Stimulated activated CD8-positive, alpha-beta memory T cell treated with anti-CD3 and anti-CD28 coated beads, Interleukin-12 subunit alpha, Interleukin-12 subunit beta, amount 100 ng/mL, for 4 hours (primary cell): ENCODE data around the gene RAI14.
"Not testable (repeated sequence)": the region's sequence is repeated elsewhere in the genome, so short reads cannot be mapped to it uniquely, and the experiment has no call there.

Experiments
- DNase-seq: peaks from one replicate; pipeline ENCODE4 v3.0.0-alpha.2; 2020; ENCODE audit warnings: low read depth

The RAI14 gene

DNA sequence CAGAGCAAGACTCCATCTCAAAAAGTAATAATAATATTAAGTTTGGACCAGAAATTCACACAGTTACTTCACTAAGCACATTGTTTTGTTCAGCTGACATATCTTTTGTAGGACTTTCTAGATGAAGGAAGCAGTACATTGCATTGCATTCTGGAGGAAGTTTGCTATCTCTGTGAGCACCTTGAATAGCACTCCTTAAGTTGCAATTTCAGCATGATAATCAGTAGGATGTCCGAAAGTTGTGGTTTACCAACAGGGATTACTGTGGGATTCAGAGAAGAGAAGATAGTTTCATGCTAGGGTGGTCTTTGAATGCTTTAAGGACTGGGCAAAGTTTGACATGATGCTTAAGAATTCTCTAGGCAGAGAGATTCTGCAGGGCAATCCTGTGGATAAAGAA, 164.5 kb downstream of the RAI14 start:
- no peak for DNase-seq

DNA sequence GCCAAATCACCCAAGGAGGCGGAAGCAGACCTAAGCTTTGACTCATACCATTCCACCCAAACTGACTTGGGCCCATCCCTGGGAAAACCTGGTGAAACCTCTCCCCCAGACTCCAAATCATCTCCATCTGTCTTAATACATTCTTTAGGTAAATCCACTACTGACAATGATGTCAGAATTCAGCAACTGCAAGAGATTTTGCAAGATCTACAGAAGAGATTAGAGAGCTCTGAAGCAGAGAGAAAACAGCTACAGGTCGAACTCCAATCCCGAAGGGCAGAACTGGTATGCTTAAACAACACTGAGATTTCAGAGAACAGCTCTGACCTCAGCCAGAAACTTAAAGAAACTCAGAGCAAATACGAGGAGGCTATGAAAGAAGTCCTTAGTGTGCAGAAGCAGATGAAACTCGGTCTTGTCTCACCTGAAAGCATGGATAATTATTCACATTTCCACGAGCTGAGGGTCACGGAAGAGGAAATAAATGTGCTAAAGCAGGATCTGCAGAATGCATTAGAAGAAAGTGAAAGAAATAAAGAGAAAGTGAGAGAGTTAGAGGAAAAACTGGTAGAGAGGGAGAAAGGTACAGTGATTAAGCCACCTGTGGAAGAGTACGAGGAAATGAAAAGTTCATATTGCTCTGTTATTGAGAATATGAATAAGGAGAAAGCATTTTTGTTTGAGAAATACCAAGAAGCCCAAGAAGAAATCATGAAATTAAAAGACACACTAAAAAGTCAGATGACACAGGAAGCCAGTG, 167.0 kb downstream of the RAI14 start:
- DNase-seq: no peak

DNA sequence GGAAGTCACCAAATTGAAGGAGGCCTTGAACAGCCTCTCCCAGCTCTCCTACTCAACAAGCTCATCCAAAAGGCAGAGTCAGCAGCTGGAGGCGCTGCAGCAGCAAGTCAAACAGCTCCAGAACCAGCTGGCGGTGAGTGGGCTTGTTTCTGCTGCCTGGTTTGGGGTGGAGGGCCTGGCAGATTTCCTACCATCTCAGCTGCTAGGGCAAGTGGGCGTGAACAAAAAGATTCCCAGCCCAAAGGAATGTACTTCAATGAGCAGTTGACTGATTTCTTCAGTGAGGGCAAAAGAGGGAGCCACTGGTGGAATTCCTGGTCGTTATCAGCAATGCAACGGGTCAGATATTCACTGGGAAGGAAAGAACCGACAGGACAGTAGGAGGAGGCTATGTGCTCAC, 170.2 kb downstream of the RAI14 start:
- no peak for DNase-seq

DNA sequence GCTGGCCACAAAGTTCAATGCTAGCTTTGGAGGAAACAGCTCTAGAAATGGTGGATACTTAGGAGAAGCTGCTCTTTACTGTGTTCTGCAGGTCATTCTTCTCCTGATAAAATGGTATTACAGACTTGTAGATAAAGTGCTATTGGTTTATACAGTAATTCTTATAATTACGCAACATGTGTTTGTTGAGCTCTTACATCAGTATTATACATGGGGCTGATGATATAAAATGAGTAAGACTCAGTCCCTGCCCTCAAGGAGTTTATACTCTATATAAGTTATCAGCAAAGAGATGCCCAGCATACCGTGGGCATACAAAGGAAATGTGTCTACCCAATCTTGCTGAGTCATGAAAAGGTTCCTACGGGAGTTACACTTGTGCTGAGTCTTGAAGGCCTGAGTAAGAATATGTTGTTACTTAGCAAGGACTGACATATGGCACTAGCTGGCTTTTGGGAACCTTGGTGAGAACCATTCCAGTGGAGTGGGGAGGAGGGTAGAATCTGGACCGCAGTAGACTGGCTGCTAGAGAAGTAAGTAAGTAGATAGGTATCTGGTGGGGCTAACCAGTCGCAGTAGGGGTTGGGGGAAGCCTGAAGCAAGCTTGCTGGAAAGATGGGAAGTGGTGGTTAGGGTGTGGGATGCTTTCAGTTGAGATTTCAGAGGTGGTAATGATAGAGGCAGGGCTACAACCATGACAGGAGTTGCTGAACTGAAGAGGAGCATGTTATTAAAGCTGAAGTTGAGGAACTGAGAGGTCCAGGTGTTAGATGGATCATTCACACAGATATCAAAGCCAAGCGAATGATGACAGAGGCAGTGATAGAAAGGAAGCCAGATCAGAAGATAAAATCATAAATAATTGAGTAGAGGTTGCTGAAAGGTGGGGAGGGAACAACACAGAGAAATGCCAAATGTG, 171.7 kb downstream of the RAI14 start:
- DNase-seq: no peak

DNA sequence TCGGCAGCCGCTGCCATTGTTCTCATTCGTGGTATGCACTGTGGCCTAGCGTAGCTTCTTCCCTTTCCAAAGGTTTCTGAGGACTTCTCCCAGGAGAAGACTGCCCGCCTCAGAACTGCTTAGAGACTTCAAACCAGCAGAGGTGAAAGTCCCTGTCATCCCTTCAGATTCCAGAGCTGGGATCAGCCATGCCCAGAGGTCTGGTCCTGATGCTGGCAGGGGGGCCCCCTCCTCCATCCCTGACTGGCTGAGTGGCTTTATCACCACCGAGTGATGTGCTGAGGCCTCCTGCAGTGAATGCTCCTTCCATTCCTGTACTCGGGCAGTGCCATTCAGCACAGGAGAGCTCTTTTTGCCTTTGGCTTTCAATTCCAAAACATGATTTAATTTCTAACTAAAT, 174.7 kb downstream of the RAI14 start:
- DNase-seq: not testable (repeated sequence)

DNA sequence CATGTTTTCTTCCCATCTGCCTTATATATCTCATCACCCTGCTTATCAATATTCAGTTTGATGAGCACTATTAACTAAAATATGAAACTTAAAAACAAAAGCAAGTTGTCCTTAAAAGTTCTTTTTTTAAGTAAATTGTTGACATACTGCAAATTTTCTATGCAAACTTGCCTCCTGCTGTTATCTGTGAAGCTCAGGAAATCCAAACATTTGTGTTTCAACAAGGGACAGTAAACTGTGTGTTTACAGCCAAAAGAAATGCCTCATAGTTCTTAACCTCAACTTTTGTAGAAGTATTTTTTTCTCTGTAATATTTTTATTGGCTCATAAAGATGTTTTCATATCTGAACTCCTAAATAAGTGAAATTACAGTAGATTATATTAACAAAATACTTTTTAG, 175.2 kb downstream of the RAI14 start:
- no peak for DNase-seq

DNA sequence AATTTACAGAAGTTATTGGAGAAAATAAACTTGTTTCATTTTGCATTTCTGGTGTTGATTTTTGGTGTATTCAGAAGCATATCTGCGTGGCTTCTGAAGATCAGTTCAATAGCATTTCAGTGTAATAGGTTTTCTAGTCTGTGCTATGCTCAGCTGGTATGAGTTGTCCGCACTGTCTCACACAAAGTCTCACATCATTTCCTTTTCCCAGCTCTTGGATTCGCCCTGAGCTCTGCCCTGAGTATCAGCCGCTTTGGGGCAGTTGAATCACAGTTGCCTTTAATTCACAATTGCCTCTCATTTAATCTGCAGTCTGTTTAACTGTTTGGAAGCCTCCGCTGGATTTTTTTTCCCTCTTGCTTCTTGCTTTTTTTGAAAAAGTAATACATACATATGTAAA, 176.4 kb downstream of the RAI14 start:
- no peak for DNase-seq

DNA sequence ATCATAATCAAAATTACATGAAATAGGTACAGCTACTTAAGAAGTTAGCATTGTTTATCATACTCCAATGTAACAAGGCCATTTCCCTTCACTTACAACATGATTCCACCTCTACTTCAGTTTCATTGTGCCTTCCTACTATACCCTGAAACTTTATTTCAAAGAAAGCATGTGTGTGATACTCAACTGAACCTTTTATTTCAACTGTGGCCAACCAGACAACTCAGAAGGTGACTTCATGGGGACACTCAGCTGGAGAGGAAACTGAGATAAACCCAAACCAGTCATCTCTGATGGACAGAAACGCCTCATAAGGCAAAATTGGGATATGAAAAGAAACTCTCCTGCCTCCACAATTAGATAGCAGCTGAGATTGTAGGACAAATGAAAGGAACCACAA, 177.0 kb downstream of the RAI14 start:
- DNase-seq: no peak

DNA sequence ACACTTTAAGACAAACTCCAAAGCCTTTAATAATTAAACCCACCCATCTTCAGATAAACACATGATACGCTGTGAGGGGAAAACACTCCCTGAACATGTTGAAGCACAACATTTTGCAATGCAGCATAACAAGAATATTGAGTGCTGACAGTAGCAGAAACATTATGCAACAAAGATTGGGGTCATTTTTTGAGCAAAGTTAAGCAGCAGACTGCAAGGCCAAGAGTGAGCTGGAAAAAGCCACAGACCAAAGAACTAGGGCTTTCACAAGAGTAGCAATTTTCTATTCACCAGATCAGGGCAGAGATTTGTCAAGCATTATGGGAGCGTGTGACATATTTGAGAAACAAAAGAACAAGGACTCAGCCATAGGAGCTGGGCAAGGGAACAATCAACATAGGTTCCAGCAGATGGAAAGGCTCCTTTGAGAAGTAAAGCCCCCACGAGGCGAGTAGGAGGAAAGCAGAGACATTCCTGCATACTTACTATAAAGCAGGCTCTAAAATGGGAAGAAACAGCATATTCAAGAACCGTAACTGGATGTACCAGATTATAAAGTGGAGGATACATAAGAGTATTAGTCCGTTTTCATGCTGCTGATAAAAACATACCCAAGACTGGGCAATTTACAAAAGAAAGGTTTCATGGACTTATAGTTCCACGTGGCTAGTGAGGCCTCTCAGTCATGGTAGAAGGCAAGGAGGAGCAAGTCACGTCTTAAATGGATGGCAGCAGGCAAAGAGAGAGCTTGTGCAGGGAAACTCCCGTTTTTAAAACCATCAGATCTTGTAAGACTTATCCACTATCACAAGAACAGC, 178.1 kb downstream of the RAI14 start:
- no peak for DNase-seq

DNA sequence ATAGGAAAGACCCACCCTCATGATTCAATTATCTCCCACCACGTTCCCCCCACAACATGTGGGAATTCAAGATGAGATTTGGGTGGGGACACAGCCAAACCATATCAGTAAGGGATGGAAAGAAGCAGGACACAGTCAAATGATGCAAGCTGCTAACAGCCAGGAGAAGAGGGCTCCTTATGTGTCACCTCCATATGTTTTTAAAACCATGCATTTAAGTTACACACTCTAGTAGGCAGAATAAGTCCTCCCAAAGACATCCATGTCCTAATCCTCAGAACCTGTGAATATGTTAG, 178.6 kb downstream of the RAI14 start:
- DNase-seq: no peak

DNA sequence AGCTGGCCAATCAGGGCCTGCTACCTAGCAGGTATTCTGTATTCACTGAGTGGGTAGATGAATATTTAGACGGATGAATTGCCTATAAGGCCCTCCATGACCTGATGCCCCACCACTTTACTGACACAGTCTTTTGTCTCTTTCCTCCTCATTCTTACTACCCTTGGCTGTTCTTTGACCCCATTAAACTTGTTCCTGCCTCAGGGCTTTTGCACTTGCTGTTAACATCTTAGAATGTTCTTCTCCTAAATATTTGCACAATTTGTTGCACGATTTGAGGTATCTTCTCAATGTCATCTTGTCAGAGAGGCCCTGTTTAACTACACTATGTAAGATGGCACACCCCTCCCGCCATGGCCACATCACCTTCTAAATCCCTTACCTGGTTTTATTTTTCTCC, 179.5 kb downstream of the RAI14 start:
- DNase-seq: no peak

DNA sequence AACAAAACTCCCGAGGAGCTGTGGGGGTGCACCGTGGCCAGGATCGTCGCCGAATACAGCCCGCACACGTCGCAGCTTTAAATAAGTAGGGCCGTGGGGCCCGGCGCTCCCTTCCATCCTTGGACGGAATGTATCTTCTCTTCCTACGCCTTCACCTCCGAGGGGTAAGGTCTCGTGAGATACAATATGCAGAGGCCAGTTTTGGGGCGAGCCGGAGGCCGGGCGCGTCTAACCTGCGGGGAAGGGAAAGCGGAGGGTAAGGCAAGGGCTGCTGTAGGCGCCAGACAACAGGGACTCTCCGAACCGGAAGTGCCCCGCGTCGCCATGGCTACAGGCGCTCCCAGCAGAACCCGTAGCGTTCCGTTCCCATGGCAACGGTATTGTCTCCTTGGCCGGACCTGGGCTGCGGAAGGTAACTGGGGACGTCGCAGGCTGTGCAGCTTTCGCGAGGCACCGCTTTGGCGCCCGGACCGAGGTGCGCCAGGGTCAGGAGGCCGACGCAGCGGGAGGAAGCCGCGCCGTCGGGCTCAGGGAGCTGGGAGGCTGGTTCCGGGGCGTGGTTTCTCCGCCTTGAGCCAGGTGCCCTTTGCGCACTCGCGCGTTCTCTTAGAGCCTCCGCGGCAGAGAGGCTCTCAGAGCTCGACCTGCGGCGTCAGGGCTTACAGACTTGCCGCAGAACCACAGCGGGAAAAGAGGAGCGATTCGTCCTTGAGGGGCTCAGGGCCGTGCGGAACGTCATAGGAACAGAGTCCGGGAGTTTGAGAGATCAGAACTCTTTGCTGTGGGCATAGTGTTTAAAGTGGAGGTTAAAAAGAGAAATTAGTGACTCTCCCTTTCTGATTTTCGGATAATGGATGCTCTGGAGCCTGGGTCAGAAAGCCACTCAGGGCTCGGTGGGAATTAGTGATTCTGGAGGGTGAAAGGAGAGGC, 182.9 kb downstream of the RAI14 start, which contains the start of gene TTC23L:
Gene TTC23L, plus strand, starts transcription at position 380 of the 930 bp plus-strand sequence. CDS start 1,508 bp downstream, outside the sequence.
- DNase-seq: peak; percentile 75

DNA sequence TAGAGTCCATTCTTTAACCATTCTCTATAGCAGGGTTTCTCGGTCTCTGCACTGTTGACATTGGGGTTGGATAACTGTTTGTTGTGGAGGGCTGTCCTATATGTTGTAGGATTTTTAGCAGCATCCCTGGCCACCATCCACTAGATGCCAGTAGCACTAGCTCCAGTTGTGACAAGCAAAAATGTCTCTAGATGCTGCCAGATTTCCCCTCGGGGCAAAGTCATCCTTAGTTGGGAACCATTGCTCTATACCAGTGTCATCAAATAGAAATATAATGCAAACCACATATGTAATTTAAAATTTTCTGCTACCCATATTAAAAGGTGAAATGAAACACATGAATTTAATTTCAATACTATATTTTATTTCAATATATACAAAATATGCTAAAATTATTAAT, 185.7 kb downstream of the RAI14 start:
- DNase-seq: no peak

DNA sequence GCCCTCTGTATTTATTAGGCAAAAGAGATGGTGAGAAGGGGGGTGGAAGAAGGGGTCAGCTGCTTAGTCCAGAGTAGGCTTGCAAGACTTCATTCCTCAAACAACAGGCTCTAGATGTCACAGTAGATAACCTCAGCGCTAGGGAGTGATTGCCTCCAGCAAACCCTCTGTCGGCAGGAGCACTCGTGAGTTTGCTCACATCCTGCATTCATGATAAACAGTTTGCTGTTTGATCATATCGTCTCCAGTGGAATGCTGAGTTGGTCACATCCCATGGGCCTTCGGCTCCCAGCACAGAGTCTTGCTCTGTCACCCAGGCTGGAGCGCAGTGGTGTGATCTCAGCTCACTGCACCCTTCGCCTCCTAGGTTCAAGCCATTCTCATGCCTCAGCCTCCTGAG, 186.4 kb downstream of the RAI14 start:
- DNase-seq: no peak

DNA sequence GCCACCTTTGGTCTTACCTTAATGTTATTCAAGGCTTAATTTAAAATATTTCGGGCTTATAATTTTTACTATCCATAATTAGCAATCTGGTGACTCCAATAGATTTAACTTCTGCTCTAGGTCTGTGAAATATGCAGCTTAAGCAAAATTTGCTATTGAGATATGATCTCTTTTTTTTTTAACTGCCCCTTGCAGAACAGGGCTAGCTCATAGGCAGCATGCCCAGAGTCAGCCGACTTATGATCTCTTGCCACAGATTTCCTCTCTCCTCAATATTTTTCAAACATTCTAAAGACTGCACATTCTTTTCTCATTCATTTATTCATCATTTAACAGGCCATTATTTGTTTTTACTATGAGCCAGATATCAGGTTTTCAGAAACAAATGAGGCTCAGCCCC, 187.4 kb downstream of the RAI14 start:
- no peak for DNase-seq

DNA sequence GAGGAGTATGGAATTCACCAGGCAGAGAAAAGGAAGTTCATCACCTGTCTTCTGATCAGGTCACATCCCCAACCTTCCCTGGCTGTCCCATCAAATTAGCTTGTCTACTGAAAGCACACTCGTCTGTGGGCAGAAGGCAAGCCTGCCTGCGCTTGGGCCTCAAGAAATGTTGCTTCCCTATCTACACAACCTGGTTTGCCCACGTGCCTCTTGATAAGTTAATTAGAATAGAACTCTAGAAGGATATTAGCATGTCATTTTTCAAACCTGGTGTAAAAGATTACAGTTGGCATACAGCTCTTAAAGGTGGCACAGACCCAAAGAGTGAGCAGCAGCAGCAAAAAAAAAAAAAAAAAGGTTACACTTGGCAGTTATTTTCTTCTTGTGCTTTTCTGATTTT, 188.0 kb downstream of the RAI14 start:
- no peak for DNase-seq

DNA sequence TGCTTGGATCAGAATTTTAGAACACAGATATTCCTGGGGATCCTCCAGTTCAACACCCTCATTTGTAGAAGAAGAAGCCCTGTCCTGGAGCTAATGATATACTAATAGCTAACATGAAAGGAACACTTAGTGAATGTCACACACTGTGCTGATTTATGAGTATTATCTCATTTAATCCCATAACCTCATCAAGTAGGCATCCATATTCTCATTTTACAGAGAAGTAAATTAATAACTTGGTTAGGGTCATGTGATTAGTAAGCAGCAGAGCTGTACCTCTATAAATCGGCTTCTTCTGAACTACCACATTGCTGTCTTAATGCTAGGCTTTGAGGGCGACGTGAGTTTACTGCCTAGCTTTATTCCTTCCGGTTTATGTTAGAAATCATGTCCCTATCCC, 188.9 kb downstream of the RAI14 start:
- DNase-seq: no peak

DNA sequence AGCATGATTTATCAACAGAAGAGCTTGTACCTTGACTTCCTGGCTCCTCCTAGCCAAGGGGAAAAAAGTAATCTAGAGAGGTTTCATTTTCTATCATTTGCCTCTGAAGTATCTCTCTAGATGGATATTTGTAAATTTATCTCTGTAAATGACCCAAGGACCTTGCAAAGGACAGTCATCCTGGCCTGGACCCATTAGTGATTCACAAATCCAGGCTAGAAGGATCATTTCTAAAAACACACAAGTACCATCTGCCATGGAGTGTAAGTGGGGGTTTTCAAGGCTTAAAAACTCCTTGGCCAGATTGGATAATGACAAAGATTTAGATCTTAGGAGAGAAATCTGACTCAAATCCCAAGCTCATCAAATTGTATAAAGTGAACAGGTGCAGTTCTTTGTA, 190.9 kb downstream of the RAI14 start:
- DNase-seq: no peak

DNA sequence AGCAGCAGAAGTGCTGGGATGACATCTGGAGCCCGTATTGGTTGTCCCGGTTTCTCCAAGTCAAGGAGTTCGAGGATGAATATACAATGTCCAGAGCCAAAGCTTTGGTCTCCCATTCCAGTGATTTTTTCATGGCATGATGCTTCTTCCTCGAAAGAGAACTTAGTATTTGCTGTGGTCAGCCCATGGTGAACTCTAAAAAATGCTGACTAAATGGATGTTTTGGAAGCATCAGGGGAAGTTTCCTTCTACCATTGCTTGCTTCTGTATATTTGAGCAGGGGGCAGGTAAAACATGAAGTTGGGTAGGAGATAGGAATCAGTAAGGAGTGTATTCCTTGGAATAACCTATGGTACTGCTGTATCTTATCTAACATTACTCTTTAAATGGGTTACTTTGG, 191.4 kb downstream of the RAI14 start:
- DNase-seq: no peak

DNA sequence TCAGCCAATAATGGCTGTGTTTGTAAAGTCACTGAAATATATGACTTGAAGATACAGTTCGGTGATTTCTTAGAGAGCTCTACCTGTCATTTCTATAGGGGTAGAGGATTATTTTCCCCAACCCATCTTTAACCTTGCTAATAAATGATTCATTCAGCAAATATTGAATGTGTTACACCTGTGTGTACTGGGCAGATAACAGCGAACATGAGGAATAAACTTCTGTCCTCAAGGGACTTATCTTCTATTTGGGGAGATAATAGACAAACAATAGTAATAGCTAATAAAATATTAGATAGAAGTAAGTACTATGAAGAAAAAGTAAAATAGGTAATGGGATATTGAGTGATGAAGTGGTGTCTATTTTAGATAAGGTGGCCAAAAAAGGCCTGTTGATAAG, 192.1 kb downstream of the RAI14 start:
- no peak for DNase-seq

DNA sequence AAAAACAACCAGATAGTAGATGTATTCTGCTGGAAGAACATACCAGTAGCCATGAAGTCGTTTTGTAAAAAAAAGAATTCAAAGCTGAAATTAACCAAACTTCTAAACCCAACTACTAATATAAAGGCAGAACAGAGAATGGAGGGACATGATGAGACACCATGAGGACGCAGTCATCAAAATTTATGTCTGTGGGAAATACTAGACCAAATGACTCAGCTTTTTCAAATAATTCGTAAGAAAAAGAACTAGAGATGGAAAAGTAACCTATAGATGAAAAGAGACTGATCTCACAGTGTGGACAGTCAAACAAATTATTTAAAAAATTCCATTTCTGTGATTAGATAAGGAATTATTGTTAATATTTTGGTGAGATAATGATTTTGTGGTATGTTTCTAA, 193.1 kb downstream of the RAI14 start:
- DNase-seq: no peak
